Loucy (cell line): ENCODE results near the gene CFAP65.

Experiments
- H2AFZ ChIP-seq: fragments of 200-600 bp; sonication (generic); 2 replicates; pipeline ENCODE4 v1.6.0; 2016; ENCODE audit warnings: antibody characterized with exemption, mild to moderate bottlenecking, low read length, moderate library complexity
- H3F3A ChIP-seq: fragments of 200-600 bp; 2 replicates; pipeline ENCODE4 v1.6.0; 2016; ENCODE audit warnings: antibody characterized with exemption, low read depth, mild to moderate bottlenecking
- H3K27me3 ChIP-seq: fragments of 200-600 bp; sonication (generic); 2 replicates; pipeline ENCODE4 v1.6.1; 2014; ENCODE audit warnings: low read length, mild to moderate bottlenecking; ENCODE audit not compliant: insufficient read depth, poor library complexity, severe bottlenecking
- H3K36me3 ChIP-seq: fragments of 200-600 bp; sonication (generic); 2 replicates; pipeline ENCODE4 v1.6.1; 2016; ENCODE audit warnings: low read length; ENCODE audit not compliant: insufficient read depth
- H3K4me1 ChIP-seq: fragments of 200-600 bp; sonication (generic); 2 replicates; pipeline ENCODE4 v1.5.1; 2014; ENCODE audit warnings: low read length, mild to moderate bottlenecking; ENCODE audit not compliant: insufficient read depth, poor library complexity, severe bottlenecking
- H3K4me2 ChIP-seq: fragments of 200-600 bp; sonication (generic); 2 replicates; pipeline ENCODE4 v1.6.0; 2014; ENCODE audit warnings: antibody characterized with exemption, low read length, low read depth, mild to moderate bottlenecking; ENCODE audit not compliant: poor library complexity, severe bottlenecking
- H3K4me3 ChIP-seq: fragments of 200-600 bp; sonication (generic); 2 replicates; pipeline ENCODE4 v1.5.1; 2014; ENCODE audit warnings: low read length, mild to moderate bottlenecking, mixed read lengths; ENCODE audit not compliant: poor library complexity, severe bottlenecking
- H3K79me2 ChIP-seq: fragments of 200-600 bp; sonication (generic); 2 replicates; pipeline ENCODE4 v1.6.1; 2014; ENCODE audit warnings: low read length; ENCODE audit not compliant: insufficient read depth
- H3K9ac ChIP-seq: fragments of 200-600 bp; sonication (generic); 2 replicates; pipeline ENCODE4 v1.6.0; 2014; ENCODE audit warnings: mild to moderate bottlenecking, low read depth, low read length, moderate library complexity; ENCODE audit not compliant: poor library complexity, severe bottlenecking
- H3K9me2 ChIP-seq: fragments of 200-600 bp; sonication (generic); replicated peaks from 2 replicates; pipeline ENCODE4 v1.6.1; 2016; ENCODE audit warnings: low read depth, low read length, mixed read lengths
- H3K9me3 ChIP-seq: fragments of 200-600 bp; sonication (generic); 2 replicates; pipeline ENCODE4 v1.6.1; 2014; ENCODE audit warnings: mild to moderate bottlenecking, antibody characterized with exemption, low read length, low read depth; ENCODE audit not compliant: insufficient read depth
- H4K20me1 ChIP-seq: fragments of 200-600 bp; sonication (generic); 2 replicates; pipeline ENCODE4 v1.6.0; 2014; ENCODE audit warnings: antibody characterized with exemption, low read length, mild to moderate bottlenecking; ENCODE audit not compliant: insufficient read depth, poor library complexity, severe bottlenecking
- EZH2phosphoT487 ChIP-seq: fragments of 200-600 bp; IDR thresholded peaks from 2 replicates; pipeline ENCODE4 v1.6.1; 2018; ENCODE audit warnings: antibody characterized with exemption, mild to moderate bottlenecking, moderate library complexity, borderline replicate concordance
- TF ChIP-seq, protein P1 (sequence below): fragments of 200-600 bp; sonication (generic); conservative IDR thresholded peaks from 2 replicates; pipeline ENCODE4 v1.5.1; 2014; ENCODE audit warnings: mild to moderate bottlenecking, antibody characterized with exemption, low read length

CFAP65 gene

DNA sequence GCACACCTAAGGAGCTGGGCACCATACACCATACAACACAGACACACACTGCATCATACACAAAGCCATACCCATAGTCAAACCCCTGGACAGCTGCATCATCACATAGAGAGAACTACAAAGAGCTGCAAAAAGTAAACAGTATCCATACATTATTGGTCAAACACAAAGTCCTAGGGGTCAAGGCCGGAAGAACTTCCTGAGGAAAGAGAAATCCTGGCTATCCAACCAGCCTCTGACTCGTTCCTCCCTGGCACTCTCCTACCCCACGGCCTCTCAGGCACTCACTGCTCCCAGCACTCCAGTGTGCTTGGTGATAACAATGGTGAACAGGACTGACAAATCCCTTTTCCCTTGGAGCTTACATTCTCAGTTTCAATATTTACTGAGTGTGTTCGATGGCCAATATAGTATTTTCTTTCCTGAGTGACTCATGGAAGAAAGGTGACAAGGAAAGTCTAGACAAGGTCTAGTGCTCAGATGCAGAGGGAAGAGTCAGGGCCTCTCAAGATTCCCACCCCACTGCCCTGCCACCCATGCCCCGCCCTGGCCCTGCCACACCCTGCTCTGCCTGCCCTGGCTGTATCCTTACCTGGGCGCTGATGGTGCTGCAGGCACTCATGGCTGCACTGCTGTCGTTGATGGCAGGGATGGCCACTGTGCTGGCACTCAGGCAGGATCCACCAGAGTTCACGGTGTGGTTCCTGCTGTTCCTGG is 3.4 kb downstream of the CFAP65 start:
- Histone ChIP-seq H3K27me3 (no peaks in the 10 kb centered on the region), H3K9me2 (no peaks in the 10 kb centered on the region), H4K20me1 (no peaks in the 10 kb centered on the region), H3K4me3 (no peak overlapping the region), H3K9ac (no peak overlapping the region), H2AFZ (no peak overlapping the region), H3K79me2 (no peaks in the 10 kb centered on the region), H3K36me3 (no peaks in the 10 kb centered on the region), H3K4me2 (no peak overlapping the region), H3F3A (no peaks in the 10 kb centered on the region), H3K4me1 (no peaks in the 10 kb centered on the region), H3K9me3 (no peaks in the 10 kb centered on the region)
- no peak for TF ChIP-seq EZH2phosphoT487
- TF ChIP-seq, protein P1, sequence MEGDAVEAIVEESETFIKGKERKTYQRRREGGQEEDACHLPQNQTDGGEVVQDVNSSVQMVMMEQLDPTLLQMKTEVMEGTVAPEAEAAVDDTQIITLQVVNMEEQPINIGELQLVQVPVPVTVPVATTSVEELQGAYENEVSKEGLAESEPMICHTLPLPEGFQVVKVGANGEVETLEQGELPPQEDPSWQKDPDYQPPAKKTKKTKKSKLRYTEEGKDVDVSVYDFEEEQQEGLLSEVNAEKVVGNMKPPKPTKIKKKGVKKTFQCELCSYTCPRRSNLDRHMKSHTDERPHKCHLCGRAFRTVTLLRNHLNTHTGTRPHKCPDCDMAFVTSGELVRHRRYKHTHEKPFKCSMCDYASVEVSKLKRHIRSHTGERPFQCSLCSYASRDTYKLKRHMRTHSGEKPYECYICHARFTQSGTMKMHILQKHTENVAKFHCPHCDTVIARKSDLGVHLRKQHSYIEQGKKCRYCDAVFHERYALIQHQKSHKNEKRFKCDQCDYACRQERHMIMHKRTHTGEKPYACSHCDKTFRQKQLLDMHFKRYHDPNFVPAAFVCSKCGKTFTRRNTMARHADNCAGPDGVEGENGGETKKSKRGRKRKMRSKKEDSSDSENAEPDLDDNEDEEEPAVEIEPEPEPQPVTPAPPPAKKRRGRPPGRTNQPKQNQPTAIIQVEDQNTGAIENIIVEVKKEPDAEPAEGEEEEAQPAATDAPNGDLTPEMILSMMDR: no peak

DNA sequence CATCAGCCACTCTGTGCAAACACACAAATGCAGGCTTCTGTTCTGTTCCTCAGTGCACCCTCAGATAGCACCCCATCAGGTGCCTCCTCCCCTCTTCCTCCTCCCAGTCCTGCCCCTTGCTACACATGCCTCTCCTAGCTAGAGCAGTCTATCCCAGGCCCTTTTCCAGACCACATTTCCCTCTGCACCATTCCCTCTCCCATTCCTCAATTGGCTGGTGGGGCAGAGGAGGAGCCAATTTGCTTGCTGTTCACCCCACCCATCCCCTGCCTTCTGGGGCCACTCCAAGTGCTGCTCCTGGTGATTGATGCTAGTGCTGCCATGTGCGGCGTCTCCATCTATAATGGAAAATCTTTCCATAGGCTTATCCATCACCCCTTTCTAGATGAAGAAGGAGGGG is 5.4 kb downstream of the CFAP65 start:
- Histone ChIP-seq H3K79me2 (no peaks in the 10 kb centered on the region), H3K4me1 (no peaks in the 10 kb centered on the region), H3F3A (no peaks in the 10 kb centered on the region), H3K4me3 (no peak overlapping the region), H3K36me3 (no peaks in the 10 kb centered on the region), H4K20me1 (no peaks in the 10 kb centered on the region), H3K27me3 (no peaks in the 10 kb centered on the region), H3K9ac (no peak overlapping the region), H3K9me2 (no peaks in the 10 kb centered on the region), H3K4me2 (no peak overlapping the region), H2AFZ (no peak overlapping the region), H3K9me3 (no peaks in the 10 kb centered on the region)
- TF ChIP-seq, protein P1: no peak
- TF ChIP-seq EZH2phosphoT487: no peak

DNA sequence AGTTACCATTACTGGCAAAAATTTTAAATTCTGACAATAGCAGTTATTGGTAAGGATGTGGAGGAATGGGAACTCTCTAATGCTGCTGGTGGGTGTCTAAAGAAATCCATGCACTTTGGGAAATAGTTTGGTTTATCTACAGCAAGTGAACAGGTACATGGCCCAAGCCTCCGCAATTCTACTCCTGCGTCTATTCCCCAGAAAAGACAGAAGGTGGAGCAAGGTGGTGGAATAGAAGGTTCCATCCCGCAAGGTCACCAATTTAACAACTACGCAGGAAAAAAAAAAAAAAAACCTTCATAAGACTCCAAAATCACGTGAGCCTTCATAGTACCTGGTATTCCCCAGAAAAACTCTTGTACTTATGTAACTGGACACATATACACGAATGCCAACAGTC is 6.5 kb downstream of the CFAP65 start:
- H3K27me3 ChIP-seq: no peaks in the 10 kb centered on the region
- H3K9me2 ChIP-seq: no peaks in the 10 kb centered on the region
- no peak overlapping the region for H2AFZ ChIP-seq
- H3K9me3 ChIP-seq: no peaks in the 10 kb centered on the region
- no peak overlapping the region for H3K9ac ChIP-seq
- no peaks in the 10 kb centered on the region for H3K4me1 ChIP-seq
- H3K36me3 ChIP-seq: no peaks in the 10 kb centered on the region
- TF ChIP-seq EZH2phosphoT487: no peak
- TF ChIP-seq, protein P1: no peak
- H3K4me2 ChIP-seq: no peak overlapping the region
- H4K20me1 ChIP-seq: no peaks in the 10 kb centered on the region
- H3K79me2 ChIP-seq: no peaks in the 10 kb centered on the region
- no peak overlapping the region for H3K4me3 ChIP-seq
- no peaks in the 10 kb centered on the region for H3F3A ChIP-seq
